Testis (tissue), 2 donors: ENCODE results near the gene MYG1.
A peak's percentile ranks its signal among the peaks of the same experiment; 100 is the strongest.

Experiments
- POLR2A ChIP-seq: fragments of 450-650 bp; IDR thresholded peaks from one replicate; pipeline ENCODE4 v1.6.1; 2017; ENCODE audit warnings: antibody characterized with exemption, mild to moderate bottlenecking, moderate library complexity
- TF ChIP-seq, protein P1 (sequence below), 3 experiments: fragments of 450-650 bp in 2 of 3; fragments of 200-600 bp in 1 of 3; sonication (generic) in 1 of 3; IDR thresholded peaks; one replicate each; pipeline ENCODE4 v1.5.1; 2016 to 2019; ENCODE audit warnings: antibody characterized with exemption in 3 of 3, mild to moderate bottlenecking in 2 of 3, moderate library complexity in 1 of 3

DNA sequence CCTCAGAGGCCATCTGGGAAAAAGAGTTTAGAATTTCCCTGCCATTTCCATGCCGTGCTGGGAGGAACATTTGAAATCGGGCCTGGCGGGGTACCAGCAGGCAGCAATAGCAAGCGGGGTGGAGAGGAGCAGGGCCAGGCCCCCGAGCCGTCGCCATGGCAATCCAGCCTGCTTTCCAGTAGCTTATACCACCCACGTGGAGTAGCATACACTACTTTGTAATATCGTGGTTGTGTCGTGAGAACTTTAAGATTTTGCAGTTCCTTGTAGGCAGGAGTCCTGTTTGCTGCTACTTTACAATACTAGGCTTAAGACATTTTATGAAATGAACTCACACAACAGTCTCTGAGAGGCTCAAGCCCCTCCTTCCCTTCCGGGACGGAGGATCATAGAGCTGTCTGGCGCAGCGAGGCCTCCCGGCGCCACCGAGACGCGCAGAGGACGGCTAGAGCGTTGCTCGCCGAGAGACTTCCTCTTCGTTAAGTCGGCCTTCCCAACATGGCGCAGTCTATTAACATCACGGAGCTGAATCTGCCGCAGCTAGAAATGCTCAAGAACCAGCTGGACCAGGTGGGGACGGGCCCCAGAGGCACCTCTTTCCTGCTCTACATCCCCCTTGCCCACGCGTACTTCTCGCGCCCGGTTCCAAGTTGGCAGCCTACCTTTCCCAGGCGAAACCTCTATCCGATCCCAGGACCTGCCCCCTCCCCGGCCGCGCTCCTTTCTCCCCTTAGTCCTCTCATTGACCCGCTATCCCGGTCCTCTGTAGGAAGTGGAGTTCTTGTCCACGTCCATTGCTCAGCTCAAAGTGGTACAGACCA, 4.2 kb upstream of the MYG1 start, which contains the start of gene PFDN5:
- TF ChIP-seq POLR2A, result peak; percentile 47
- TF ChIP-seq, protein P1, sequence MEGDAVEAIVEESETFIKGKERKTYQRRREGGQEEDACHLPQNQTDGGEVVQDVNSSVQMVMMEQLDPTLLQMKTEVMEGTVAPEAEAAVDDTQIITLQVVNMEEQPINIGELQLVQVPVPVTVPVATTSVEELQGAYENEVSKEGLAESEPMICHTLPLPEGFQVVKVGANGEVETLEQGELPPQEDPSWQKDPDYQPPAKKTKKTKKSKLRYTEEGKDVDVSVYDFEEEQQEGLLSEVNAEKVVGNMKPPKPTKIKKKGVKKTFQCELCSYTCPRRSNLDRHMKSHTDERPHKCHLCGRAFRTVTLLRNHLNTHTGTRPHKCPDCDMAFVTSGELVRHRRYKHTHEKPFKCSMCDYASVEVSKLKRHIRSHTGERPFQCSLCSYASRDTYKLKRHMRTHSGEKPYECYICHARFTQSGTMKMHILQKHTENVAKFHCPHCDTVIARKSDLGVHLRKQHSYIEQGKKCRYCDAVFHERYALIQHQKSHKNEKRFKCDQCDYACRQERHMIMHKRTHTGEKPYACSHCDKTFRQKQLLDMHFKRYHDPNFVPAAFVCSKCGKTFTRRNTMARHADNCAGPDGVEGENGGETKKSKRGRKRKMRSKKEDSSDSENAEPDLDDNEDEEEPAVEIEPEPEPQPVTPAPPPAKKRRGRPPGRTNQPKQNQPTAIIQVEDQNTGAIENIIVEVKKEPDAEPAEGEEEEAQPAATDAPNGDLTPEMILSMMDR (IDR thresholded peaks at IDR 0.05), result peak in 1 of 3 experiments; percentile 23
